Measurements from ENCODE around the gene FASTKD3.

Gene FASTKD3

DNA sequence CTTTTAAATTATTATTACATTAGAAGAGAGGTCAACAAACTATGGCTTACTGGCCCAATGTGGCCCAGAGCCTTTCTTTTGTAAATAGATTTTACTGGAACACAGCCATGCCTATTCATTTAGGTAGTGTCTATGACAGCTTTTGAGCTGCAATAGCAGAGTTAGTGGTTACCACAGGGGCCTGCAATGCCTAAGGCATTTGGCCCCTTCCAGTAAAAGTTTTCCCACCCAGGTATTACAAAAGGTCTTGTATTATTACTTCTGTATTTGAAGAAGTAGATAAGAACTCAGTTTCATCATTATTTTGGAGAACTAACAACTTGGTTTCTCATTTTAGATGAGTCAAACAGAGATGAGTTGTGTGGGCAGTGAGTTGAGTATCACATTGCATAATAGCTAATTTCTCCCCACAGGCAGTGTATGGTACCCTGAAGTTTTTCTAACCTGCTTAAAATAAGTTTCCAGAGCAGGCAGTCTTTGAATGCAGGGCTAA, 9.6 kb upstream of the FASTKD3 start:
- DNase-seq, result no peak

DNA sequence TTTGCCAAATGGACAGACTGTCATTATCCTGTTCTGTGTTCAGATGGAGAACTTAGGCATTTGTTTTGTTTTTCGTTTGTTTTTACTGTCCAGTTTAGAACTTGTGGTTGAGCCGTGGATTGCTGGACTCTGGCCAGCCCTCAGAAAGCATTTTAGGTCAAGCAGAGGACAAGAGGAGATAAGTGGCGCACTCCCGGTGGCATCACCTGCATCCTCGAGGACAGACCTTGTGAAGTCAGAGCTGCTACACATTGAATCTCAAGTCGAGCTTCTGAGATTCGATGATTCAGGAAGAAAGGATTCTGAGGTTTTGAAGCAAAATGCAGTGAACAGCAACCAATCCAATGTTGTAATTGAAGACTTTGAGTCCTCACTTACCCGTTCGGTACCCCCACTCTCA, 9.0 kb upstream of the FASTKD3 start:
- no peak for DNase-seq

GRCh38 chr5:7876867-7877266, 8.0 kb upstream of the FASTKD3 start:
- no peak for DNase-seq

DNA sequence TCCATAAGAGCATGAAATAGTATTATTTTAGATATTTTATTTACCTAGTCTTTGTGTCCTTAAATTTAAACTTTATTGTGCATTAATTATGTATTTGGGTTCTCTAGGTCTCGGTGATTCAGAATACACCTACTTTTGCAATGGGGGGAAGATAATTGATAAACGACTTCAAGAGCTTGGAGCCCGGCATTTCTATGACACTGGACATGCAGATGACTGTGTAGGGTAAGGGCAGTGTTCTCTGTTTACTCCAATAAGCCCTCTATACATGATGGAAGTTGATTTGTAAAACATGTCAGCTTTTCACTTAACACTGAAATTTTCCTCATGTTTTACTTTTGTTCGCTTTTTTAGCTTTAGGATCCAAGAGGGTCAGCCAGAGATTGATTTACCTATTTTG, 6.3 kb upstream of the FASTKD3 start:
- no peak for DNase-seq

- no peak for DNase-seq
Measured at GRCh38 chr5:7874639-7875038, 5.8 kb upstream of the FASTKD3 start.

DNA sequence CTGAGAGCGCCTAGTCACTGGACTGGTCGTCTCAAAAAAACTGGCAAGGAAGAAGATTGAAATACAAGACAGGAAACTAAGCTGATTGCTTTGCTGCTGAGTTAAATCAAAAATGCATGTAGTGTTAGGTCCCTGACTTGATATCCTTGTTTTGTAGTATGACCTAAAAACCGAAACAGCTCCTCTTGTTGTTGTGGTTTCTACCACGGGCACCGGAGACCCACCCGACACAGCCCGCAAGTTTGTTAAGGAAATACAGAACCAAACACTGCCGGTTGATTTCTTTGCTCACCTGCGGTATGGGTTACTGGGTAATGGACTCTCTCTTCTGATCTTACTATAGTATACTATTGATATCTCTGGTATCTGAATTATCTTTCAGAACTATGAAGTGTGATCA, 4.4 kb upstream of the FASTKD3 start:
- DNase-seq, result no peak

GRCh38 chr5:7872517-7873130, 3.8 kb upstream of the FASTKD3 start:
- DNase-seq, result no peak

- DNase-seq, result no peak
Measured at GRCh38 chr5:7871653-7872052, 2.8 kb upstream of the FASTKD3 start.

DNA sequence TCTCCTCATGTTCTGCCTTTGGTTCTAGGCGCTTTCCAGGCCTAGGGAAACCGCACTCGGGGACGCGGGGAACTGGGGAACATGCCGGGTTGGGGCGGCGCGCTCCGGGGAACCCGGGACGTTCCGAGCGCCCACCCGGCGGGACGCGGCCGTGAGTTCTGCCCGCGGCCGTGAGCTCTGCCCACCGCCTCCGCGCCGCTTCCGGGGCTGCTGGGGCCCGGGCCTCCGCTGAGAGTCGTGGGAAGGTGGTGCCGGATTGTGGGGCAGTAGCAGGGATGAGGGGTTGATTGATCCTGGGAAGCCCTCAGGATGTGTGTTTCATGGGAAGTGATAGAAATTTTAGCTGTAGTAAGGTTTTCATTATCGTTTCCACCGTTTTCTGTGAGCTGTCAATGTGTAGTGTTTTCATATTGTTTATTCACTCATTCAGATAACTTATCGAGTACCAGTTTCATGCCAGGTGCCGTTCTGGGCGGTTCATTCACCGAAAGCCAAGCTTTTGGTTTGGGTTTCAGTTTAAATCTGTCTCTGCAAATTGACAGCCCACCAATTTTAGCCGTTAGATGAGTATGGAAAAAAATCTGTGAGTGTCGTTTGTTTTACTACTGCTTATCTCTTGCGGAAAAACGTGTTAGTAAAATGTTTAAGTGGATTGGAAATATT, 774 bp upstream of the FASTKD3 start:
- DNase-seq, result no peak

DNA sequence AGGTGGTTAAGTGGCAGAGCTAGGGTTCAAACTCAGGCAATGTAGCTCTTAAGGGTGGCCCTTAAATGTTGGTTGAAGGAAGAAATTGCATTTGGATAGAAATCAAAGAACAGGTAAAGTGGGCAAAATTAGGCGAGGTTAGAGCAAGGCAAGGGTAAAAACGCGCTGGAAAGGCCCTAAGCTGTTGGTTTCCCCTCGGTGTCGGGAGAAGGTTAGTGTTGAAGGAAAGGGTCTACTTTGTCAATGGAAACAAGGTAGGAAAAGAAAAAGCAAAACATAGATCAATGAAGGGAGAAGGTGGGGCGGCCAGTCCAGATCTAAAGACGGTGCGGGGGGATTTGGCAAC, 431 bp downstream of the FASTKD3 start:
- peak; percentile 21 for DNase-seq

- DNase-seq, result no peak
Measured at GRCh38 chr5:7867260-7867659, 1.6 kb downstream of the FASTKD3 start.

GRCh38 chr5:7866196-7866595, 2.6 kb downstream of the FASTKD3 start:
- no peak for DNase-seq

- DNase-seq, result no peak
Measured at GRCh38 chr5:7857926-7858632, 10.8 kb downstream of the FASTKD3 start.

GRCh38 chr5:7857361-7857760, 11.5 kb downstream of the FASTKD3 start:
- no peak for DNase-seq

- peak; percentile 9 for DNase-seq
Measured at GRCh38 chr5:7856855-7857254, 12.0 kb downstream of the FASTKD3 start.

- DNase-seq, result no peak
Measured at GRCh38 chr5:7855611-7856010, 13.2 kb downstream of the FASTKD3 start.

GRCh38 chr5:7852988-7853387, 15.8 kb downstream of the FASTKD3 start:
- no peak for DNase-seq

DNA sequence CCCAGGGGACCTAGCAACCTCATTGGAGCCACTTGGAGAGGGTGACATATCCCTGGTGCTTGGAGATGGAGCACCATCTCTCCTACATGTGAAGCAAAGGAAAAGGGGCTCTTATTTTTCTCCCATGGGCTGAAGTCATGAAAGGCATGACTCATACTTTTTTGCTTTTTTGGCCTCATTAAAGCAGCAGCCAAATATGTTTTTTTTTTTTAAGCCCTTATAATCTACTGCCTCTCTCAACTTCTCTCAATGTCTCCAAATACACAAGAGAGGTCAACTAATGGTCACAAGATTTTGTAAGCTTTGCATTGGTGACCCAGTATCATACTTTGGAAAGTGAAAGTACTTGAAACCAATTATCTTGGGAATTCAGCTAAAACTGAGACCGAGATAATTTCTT, 16.3 kb downstream of the FASTKD3 start:
- no peak for DNase-seq

- DNase-seq, result no peak
Measured at GRCh38 chr5:7851617-7852289, 17.1 kb downstream of the FASTKD3 start.

DNA sequence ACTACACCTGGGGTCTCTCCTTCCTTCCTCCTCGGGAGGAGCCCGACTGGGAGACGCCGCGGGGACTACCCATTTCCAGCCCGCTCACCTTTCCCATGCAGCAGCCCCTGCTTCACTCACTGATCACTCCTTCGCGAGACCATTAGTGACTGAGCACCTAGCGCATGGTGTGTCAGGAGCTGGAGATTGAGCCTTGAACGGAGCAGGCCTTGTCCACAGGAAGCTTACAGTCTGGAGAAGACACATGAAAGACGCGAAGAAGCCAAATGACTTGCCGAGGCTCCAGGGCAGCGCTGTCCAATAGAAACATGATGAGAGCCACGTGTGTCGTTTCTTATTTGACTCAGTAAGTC, 17.6 kb downstream of the FASTKD3 start:
- DNase-seq, result no peak

DNA sequence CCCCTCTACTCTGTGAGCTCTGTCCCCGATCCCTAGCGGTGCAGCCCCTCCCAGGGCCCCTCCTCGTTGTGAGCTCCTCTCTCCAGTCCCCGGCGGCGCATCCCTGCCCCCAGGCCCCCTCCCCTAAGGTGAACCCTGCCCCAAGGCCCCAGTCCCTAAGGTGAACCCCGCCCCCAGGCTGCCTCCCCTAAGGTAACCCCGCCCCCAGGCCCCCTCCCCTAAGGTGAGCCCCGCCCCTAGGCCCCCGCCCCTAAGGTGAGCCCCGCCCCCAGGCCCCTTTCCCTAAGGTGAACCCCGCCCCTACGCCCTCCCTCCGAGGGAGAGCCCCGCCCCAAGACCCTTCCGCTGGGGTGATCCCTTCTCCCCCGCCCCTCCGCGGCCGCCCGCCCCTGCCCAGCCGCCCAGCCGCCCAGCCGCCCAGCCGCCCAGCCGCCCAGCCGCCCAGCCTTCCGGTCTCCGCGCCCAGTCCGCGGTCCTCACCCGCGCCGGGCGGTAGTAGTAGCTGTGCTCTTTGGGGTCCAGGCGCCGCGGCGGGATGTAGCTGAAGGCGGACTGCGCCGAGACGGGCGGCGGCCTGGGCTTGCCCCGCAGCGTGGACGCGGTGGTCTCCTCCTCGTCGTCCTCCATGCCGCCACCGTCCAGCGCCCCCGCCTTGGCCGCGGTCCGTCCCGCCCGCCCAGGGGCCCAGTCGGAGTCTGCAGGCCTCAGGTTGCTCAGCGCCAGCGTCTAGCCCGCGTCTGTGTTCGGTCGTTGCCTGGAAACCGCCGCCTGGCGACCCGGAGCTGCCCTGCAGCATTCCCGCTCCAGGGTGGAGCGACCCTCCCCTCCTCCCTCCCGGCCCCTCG, 18.2 kb downstream of the FASTKD3 start, which contains the start of gene CFAP90:
Gene CFAP90, minus strand, starts transcription at position 739 of the 845 bp plus-strand sequence. Its CDS starts 112 bp downstream, at position 627.
- DNase-seq, result peak; percentile 79

GRCh38 chr5:7849681-7850394, 19.0 kb downstream of the FASTKD3 start:
- DNase-seq, result peak; percentile 24

All from NCI-H2227 treated with DMSO at 0.1 percent for 48 hours (cell line).